ENCODE measurements around the gene VAV3. TPM values are rescaled to one million over a fixed set of nuclear protein-coding genes. Genes with fewer than 3 reads are reported as not detected.

The VAV3 gene
- total RNA-seq, 1 donor from 2014 or later = 2.9 TPM

DNA sequence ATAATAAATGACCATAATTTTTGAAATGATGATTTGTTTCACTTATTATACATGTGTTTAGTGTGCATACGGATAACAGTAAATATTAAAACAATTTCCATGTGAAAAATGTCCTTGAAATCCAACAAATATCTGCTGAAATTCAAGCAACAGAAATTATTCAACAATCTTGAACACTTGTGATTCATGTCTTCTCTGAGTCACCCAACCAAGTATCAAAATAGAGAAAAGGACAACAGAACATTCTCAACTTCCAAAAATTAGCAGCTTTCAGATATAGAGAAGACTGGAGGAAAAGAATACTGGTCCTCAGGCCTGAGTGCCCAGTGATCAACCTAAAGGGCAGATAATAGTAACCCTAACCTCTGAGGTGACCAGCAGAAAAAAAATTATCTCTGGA is 90.8 kb downstream of the VAV3 start:
- no peaks in the 10 kb centered on the region for H3K4me1 Mint-ChIP-seq
- peaks cover 3% of the 10 kb centered on the region for H3K36me3 Mint-ChIP-seq (ENCODE audit: low read depth)
- H3K27me3 Mint-ChIP-seq (ENCODE audit: low read depth) = no peaks in the 10 kb centered on the region
- no peak overlapping the region for H3K4me3 Mint-ChIP-seq
- TF ChIP-seq CTCF (conservative IDR thresholded peaks at IDR 0.05) = no peak
- H3K9me3 Mint-ChIP-seq = peaks cover 6% of the 10 kb centered on the region
- no peak for DNase-seq (ENCODE audit: low read depth, low spot score)
- H3K27ac Mint-ChIP-seq (ENCODE audit: unreplicated experiment) = no peak overlapping the region

- H3K36me3 Mint-ChIP-seq (ENCODE audit: low read depth) = peaks cover 3% of the 10 kb centered on the region
- no peak overlapping the region for H3K27ac Mint-ChIP-seq (ENCODE audit: unreplicated experiment)
- peaks cover 6% of the 10 kb centered on the region for H3K9me3 Mint-ChIP-seq
- no peaks in the 10 kb centered on the region for H3K27me3 Mint-ChIP-seq (ENCODE audit: low read depth)
- no peak overlapping the region for H3K4me3 Mint-ChIP-seq
- peaks cover 6% of the 10 kb centered on the region for H3K4me1 Mint-ChIP-seq
- no peak for DNase-seq (ENCODE audit: low read depth, low spot score)
- no peak for TF ChIP-seq CTCF (conservative IDR thresholded peaks at IDR 0.05)
Measured at GRCh38 chr1:107871687-107872395, 93.1 kb downstream of the VAV3 start.

DNA sequence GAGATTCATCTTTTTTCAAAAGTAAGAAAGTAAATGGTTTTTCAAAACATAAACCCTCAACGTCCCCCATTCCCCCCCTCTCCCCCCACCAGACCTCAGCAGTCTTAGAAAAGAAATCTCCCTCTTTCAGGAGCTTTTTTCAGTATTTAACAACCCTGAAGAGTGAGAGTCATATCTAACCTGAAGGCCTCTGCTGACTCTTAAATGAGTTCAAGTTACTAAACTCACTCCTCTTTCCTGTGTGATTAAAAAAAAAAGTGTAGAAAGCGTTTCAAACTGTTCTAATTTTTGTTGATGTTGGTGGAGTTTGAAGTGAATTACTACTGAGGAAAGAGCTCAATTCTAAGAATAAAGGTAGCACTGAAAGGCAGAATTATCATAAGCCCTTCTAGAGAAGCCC is 93.7 kb downstream of the VAV3 start:
- TF ChIP-seq CTCF (conservative IDR thresholded peaks at IDR 0.05) = no peak
- no peak overlapping the region for H3K4me3 Mint-ChIP-seq
- no peak for DNase-seq (ENCODE audit: low read depth, low spot score)
- peaks cover 3% of the 10 kb centered on the region for H3K36me3 Mint-ChIP-seq (ENCODE audit: low read depth)
- H3K4me1 Mint-ChIP-seq = peaks cover 6% of the 10 kb centered on the region
- no peak overlapping the region for H3K27ac Mint-ChIP-seq (ENCODE audit: unreplicated experiment)
- peaks cover 6% of the 10 kb centered on the region for H3K9me3 Mint-ChIP-seq
- no peaks in the 10 kb centered on the region for H3K27me3 Mint-ChIP-seq (ENCODE audit: low read depth)

- TF ChIP-seq CTCF (conservative IDR thresholded peaks at IDR 0.05) = no peak
- DNase-seq (ENCODE audit: low read depth, low spot score) = no peak
- no peaks in the 10 kb centered on the region for H3K27me3 Mint-ChIP-seq (ENCODE audit: low read depth)
- no peak overlapping the region for H3K27ac Mint-ChIP-seq (ENCODE audit: unreplicated experiment)
- peaks cover 6% of the 10 kb centered on the region for H3K4me1 Mint-ChIP-seq
- peaks cover 6% of the 10 kb centered on the region for H3K9me3 Mint-ChIP-seq
- no peak overlapping the region for H3K4me3 Mint-ChIP-seq
- H3K36me3 Mint-ChIP-seq (ENCODE audit: low read depth) = peaks cover 3% of the 10 kb centered on the region
Measured at GRCh38 chr1:107870696-107871095, 94.3 kb downstream of the VAV3 start.

- Mint-ChIP-seq H3K27ac (ENCODE audit: unreplicated experiment) (no peak overlapping the region), H3K36me3 (ENCODE audit: low read depth) (peaks cover 3% of the 10 kb centered on the region), H3K27me3 (ENCODE audit: low read depth) (no peaks in the 10 kb centered on the region), H3K9me3 (peaks cover 2% of the 10 kb centered on the region), H3K4me3 (no peak overlapping the region), H3K4me1 (peaks cover 6% of the 10 kb centered on the region)
- DNase-seq (ENCODE audit: low read depth, low spot score) = no peak
- no peak for TF ChIP-seq CTCF (conservative IDR thresholded peaks at IDR 0.05)
Measured at GRCh38 chr1:107867897-107868296, 97.1 kb downstream of the VAV3 start.
